GM21390 (cell line): ENCODE data around the gene KCNAB1.
"Not testable (repeated sequence)": the region's sequence is repeated elsewhere in the genome, so short reads cannot be mapped to it uniquely, and the experiment has no call there.

ENCODE experiments used
- ATAC-seq: cut with Tn5 transposase; IDR thresholded peaks from one replicate; pipeline ENCODE4 v1.9.1; 2021; ENCODE audit not compliant: unreplicated experiment

KCNAB1 gene

GRCh38 chr3:156135921-156136638 is 15.7 kb downstream of the KCNAB1 start:
- no peak for ATAC-seq

DNA sequence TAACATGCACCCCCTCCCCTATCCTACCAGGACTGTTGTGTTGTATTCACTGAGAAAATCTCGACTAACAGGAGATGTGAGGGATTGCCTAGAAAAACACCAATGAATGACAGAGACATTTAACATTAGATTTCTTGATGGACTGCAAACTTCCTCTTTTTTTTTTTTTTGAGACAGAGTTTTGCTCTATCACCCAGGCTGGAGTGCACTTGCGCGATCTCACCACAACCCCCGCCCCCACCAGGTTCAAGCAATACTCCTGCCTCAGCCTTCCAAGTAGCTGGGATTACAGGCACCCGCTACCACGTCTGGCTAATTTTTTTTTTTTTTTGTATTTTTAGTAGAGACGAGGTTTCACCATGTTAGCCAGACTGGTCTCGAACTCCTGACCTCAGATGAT is 17.0 kb downstream of the KCNAB1 start:
- not testable (repeated sequence) for ATAC-seq

- ATAC-seq: no peak
Observed at GRCh38 chr3:156140001-156140595, 19.7 kb downstream of the KCNAB1 start.

DNA sequence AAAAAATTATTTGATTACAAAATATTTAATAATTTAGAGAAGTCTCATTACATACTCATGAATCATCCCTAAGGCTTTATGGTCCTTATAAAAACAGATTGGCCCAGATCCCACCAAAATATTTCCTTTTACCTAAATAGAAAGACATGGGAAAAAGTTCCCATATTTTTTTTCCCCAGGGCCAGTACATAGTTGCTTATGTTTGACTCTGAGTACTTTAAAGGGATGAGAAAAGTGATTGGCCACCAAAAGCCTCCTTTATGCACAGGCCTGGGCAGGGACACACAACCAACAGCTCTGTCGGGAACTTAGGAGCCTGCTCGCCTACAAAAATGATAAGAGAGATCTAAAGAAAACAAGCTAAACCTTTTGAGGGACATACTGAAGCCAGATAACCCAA is 22.3 kb downstream of the KCNAB1 start:
- ATAC-seq: no peak

DNA sequence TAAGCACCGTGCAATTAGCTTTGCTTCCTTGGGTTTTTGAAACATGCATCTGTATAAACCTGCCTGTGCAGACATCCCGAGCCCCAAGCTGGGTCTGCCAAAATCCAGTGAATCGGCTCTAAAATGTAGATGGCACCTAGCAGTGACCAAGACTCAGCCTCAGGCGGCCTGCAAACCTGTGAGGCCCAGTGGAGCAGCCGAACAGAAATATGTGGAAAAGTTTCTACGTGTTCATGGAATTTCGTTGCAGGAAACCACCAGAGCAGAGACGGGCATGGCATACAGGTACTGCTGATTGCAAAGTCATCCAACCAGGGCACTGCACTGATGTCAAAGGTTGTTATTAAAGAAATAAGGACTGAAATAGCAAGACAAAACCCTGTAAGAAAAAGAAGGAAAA is 22.8 kb downstream of the KCNAB1 start:
- no peak for ATAC-seq

- ATAC-seq: no peak
Observed at GRCh38 chr3:156144060-156144459, 23.7 kb downstream of the KCNAB1 start.

- no peak for ATAC-seq
Observed at GRCh38 chr3:156145866-156146265, 25.5 kb downstream of the KCNAB1 start.

- ATAC-seq: no peak
Observed at GRCh38 chr3:156148345-156148945, 28.1 kb downstream of the KCNAB1 start.

DNA sequence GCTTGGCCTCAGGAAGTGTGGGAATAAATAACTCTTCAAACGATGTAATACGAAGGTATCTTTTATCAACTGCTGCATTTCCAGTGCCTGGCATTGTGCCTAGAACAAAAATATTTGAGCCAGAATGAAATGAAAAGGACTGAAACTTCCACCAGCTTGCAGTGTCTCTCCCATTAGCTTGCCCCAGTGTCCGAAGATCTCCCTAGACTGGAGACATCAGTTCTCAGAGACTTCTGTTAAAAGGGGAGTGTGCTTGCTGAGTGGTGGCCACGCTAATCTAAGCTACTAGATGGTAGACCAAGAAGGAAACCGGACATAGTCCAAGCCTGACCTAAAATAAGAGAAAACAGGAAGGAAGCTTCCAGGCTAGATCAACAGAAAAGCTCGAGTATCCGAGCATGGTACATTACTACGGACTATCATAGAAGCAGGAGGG is 28.6 kb downstream of the KCNAB1 start:
- no peak for ATAC-seq

DNA sequence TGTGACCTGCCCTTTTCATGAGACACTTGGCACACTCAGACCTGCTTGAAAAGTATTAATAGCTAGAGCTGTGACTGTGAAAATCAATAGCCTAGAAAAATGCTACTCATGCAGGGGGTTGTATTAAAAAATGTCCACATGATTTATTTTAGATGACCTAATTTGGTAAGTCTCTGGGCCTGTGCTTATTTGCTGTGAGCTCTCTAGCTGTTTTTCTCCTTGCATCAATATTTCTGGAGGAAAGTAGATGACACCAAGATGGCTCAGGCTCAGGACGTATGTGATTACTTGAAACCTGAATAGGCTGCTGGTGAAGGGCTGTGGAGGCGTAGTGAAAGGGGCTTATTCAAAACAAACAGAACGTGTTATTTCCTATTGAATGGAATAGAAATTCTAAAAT is 29.5 kb downstream of the KCNAB1 start:
- no peak for ATAC-seq

- no peak for ATAC-seq
Observed at GRCh38 chr3:156150434-156151066, 30.2 kb downstream of the KCNAB1 start.

DNA sequence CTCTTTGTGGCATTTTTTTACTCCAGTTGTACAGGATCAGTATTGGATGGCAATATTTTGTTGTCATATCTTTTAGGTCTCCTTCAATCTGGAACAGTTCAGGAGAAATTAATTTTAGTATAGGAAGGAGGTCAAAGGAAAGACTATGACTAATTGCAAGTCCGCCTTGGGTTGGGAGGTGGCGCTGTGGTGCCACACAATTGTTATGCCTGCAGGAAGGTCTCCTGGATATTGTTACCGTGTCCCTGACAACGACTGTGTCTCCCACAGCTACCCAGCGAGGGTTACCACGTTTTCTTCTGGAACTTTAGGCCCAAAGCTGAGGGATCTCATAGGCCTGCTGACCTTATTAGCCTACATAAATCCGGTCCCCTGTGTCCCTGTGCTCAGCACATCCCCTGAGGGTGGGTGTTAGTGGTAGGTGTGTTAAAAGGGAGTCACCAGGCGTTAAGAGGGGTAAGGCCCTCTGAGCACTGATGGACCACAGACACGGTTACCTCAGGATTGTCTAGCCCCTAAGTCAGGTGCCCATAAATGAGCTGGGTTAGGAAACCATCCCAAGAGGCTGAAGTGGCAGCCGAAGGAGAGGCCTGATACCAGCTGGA is 31.5 kb downstream of the KCNAB1 start:
- peak; percentile 50 for ATAC-seq

GRCh38 chr3:156158656-156159295 is 38.4 kb downstream of the KCNAB1 start:
- no peak for ATAC-seq

DNA sequence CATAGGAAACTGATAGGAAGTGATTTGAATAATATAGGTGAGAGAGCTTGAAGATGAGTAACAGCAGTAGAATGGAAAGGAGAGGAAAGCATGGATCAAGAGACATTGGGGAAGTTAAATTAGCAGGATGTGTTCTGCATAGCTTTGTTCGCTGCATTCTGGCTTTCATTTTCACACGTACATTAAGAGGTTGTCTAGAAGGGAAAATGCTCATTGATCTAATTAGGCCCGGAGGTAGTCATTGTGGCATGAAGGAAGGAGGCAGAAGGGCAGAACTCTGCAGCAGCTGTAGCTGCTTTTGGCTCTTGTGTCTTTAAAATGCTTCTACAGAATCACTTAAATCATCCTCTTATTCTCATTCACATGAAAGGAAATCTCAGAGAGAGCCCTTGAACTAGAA is 40.3 kb downstream of the KCNAB1 start:
- ATAC-seq: peak; percentile 75

DNA sequence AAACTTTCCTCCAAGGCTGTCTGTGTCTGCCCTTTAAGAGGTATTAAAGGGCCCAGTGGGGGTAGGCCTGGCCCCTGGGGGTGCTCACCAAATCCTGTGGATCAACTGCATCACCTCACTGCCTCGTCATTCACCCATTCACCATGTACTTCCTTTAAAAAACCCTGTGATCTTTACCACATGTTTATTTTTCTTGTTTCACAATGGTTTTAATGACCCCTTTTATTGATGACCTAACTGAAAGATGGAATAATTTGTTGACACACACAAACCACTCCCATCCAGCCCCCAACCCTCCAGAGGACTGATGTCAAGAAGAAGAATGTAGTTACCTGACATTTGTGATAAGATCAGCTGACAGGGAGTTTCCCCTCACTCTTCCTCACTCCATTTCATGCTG is 40.8 kb downstream of the KCNAB1 start:
- peak; percentile 14 for ATAC-seq

DNA sequence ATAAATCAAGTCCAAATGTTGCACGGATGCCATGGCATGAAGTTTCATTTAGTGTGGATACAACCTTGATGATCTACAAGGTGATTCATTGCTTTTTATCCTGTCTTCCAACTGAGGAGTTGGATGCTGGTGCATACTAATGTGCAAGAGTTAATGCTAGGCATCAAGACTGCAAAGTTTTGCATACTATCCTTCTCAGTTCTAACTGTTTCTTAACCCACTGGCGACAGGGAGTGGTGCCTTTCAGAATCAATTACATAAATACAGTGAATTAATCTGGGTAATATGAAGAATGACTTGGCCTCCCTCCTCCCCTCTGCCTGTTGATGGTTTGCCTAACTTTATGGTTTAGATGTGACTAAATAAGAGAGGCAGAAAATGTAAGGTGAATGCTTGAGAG is 43.5 kb downstream of the KCNAB1 start:
- ATAC-seq: no peak

DNA sequence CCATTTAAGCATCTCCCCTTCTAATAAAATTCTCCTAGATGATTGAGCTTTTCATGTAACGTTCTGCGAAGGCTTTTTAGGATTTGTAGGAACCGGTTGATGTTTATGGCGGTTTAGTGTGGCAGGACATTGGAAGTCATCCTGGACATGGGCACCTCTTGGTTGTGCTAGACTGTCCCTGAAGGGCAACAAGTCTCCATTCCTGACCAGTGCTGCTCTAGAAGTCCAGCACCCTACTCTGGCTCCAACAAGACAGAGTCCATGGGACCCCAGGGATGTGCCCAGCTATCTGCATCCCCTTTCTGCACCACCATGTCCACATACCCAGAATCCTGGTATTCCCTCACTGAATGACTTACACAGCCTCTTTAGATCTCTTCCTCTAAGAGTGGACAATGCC is 46.4 kb downstream of the KCNAB1 start:
- no peak for ATAC-seq

GRCh38 chr3:156170571-156170970 is 50.2 kb downstream of the KCNAB1 start:
- ATAC-seq: no peak

GRCh38 chr3:156171281-156172267 is 51.2 kb downstream of the KCNAB1 start:
- no peak for ATAC-seq

DNA sequence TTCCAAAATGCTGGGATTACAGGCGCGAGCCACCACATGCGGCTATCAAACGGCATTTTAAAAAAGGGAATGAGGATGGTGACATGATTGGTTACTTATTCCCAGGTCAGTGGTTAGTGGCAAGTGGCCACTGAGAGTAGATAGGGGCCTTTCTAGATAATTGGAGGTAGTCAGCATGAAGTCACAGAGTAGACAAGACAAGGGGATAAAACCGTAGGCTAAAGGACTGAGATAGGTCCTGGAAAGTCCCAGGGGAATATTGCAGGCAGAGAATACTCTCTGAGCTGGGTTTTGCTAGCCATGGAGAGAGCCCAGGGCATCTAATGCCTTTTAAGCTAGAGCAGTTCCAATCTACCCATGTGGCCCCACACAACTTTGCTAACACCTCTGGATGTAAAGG is 52.2 kb downstream of the KCNAB1 start:
- ATAC-seq: no peak
